OCI-LY7 (cell line): Measurements from ENCODE around the gene SART3. TPM values are rescaled to one million over a fixed set of nuclear protein-coding genes. Genes with fewer than 3 reads are reported as not detected.
A peak's percentile ranks its signal among the peaks of the same experiment; 100 is the strongest.

ENCODE experiments used
- BruUV-seq: library from RNA; stranded (reverse); fragments of 400-500 nt; replicated peaks from 2 replicates; lab custom pipeline; 2021; lab: Mats Ljungman, UMichigan
- CTCF ChIA-PET: fragments of 300-600 bp; sonication (Branson Sonifier 250); formaldehyde crosslinking; loops from one replicate; lab custom pipeline; 2022; ENCODE audit warnings: antibody characterized with exemption; ENCODE audit not compliant: unreplicated experiment; lab: Charles Lee
- POLR2A ChIA-PET: fragments of 300-600 bp; sonication (Branson Sonifier 250); formaldehyde crosslinking; loops from one replicate; lab custom pipeline; 2022; ENCODE audit warnings: antibody characterized with exemption; lab: Charles Lee
- DNase-seq: peaks from one replicate; pipeline ENCODE4 v3.0.0-alpha.2; 2015; ENCODE audit warnings: low spot score
- H2AFZ ChIP-seq: fragments of 200-600 bp; sonication (generic), shearing (Covaris generic); 2 replicates; pipeline ENCODE4 v1.6.1; 2014; ENCODE audit warnings: mild to moderate bottlenecking, antibody characterized with exemption, low read length, moderate library complexity
- H3K27ac ChIP-seq: fragments of 200-600 bp; sonication (generic); 2 replicates; pipeline ENCODE4 v1.5.1; 2014; ENCODE audit warnings: mixed run types, low read depth, mild to moderate bottlenecking, moderate library complexity, low read length, inconsistent platforms; ENCODE audit not compliant: poor library complexity, severe bottlenecking
- H3K36me3 ChIP-seq: fragments of 200-600 bp; sonication (generic); 2 replicates; pipeline ENCODE4 v1.6.1; 2014; ENCODE audit warnings: mild to moderate bottlenecking, antibody characterized with exemption, low read length, moderate library complexity, mixed read lengths; ENCODE audit not compliant: insufficient read depth
- H3K4me1 ChIP-seq: fragments of 200-600 bp; sonication (generic); 2 replicates; pipeline ENCODE4 v1.5.1; 2014; ENCODE audit warnings: mild to moderate bottlenecking, low read length; ENCODE audit not compliant: insufficient read depth, poor library complexity, severe bottlenecking
- H3K4me2 ChIP-seq: fragments of 200-600 bp; sonication (generic); 2 replicates; pipeline ENCODE4 v1.6.1; 2014; ENCODE audit warnings: mild to moderate bottlenecking, low read length
- H3K4me3 ChIP-seq: fragments of 200-600 bp; sonication (generic); 2 replicates; pipeline ENCODE4 v1.5.1; 2014; ENCODE audit warnings: mild to moderate bottlenecking, low read depth, low read length; ENCODE audit not compliant: poor library complexity, severe bottlenecking
- H3K79me2 ChIP-seq: fragments of 200-600 bp; sonication (generic); 2 replicates; pipeline ENCODE4 v1.6.1; 2016; ENCODE audit warnings: low read depth, mild to moderate bottlenecking, low read length, moderate library complexity, mixed read lengths; ENCODE audit not compliant: insufficient read depth
- H3K9me2 ChIP-seq: fragments of 200-600 bp; sonication (generic); 2 replicates; pipeline ENCODE4 v1.6.1; 2016; ENCODE audit warnings: mild to moderate bottlenecking, low read length, mixed read lengths; ENCODE audit not compliant: insufficient read depth
- H3K9me3 ChIP-seq: fragments of 200-600 bp; sonication (generic); 2 replicates; pipeline ENCODE4 v1.6.1; 2014; ENCODE audit warnings: mild to moderate bottlenecking, mixed run types, low read length, mixed read lengths
- H4K20me1 ChIP-seq: fragments of 200-600 bp; sonication (generic); 2 replicates; pipeline ENCODE4 v1.6.1; 2014; ENCODE audit warnings: mild to moderate bottlenecking, antibody characterized with exemption, low read length, moderate library complexity, mixed read lengths; ENCODE audit not compliant: insufficient read depth
- CTCF ChIP-seq: fragments of 200-600 bp; sonication (generic); conservative IDR thresholded peaks from 2 replicates; pipeline ENCODE4 v1.5.1; 2014; ENCODE audit warnings: mild to moderate bottlenecking, antibody characterized with exemption, low read length, moderate library complexity, mixed read lengths
- EZH2phosphoT487 ChIP-seq: fragments of 200-600 bp; sonication (generic); IDR thresholded peaks from 2 replicates; pipeline ENCODE4 v1.6.1; 2018; ENCODE audit warnings: low read depth, borderline replicate concordance, mild to moderate bottlenecking, mixed run types, antibody characterized with exemption, low read length, moderate library complexity, mixed read lengths
- intact Hi-C: fragments of 100-400 bp; cut with micrococcal nuclease; formaldehyde crosslinking; loops from one replicate; pipeline ENCODE4 v1.10.0; 2022; ENCODE audit not compliant: unreplicated experiment
- total RNA-seq, 2 experiments: library from RNA; depleted of rRNA in 1 of 2; stranded (reverse); fragments of >200 nt in 1 of 2; shearing (Covaris generic) in 1 of 2; gene quantifications; 2 replicates each; pipeline ENCODE4 v1.2.3, GENCODE V29; 2014 to 2022

The SART3 gene
- total RNA-seq, 2 experiments from 2014 or later = 143 to 211 TPM

GRCh38 chr12:108572166-108572790 is 11.3 kb upstream of the SART3 start:
- H3K9me2 ChIP-seq = no peaks in the 10 kb centered on the region
- H3K79me2 ChIP-seq = no peaks in the 10 kb centered on the region
- no peak overlapping the region; the same call in 1 of the 2 replicates for H2AFZ ChIP-seq
- H3K4me3 ChIP-seq = no peak overlapping the region
- TF ChIP-seq CTCF = no peak
- TF ChIP-seq EZH2phosphoT487 = no peak
- H4K20me1 ChIP-seq = no peaks in the 10 kb centered on the region
- ChIA-PET POLR2A (interaction anchor here (0.5 to 15.0 kb wide), 6 partner anchors 40 to 505 kb away, joined by 3 to 309 read pairs (median 4); partner anchors contain the start of gene SELPLG), CTCF (interaction anchor here (1.4 kb wide), 1 partner anchor 45 kb away, joined by 3 read pairs; no protein-coding TSS in a partner anchor)
- BruUV-seq = no TSS peak
- peak overlapping the region; percentile 63 for H3K4me2 ChIP-seq
- H3K27ac ChIP-seq = no peak overlapping the region
- peaks cover 70% of the 10 kb centered on the region for H3K4me1 ChIP-seq
- DNase-seq = peak; percentile 16
- no peaks in the 10 kb centered on the region for H3K9me3 ChIP-seq
- H3K36me3 ChIP-seq = peaks cover 24% of the 10 kb centered on the region
- intact Hi-C loops = no loop called here

- Histone ChIP-seq H3K4me3 (no peak overlapping the region), H3K27ac (no peak overlapping the region), H3K9me2 (no peaks in the 10 kb centered on the region), H2AFZ (no peak overlapping the region), H3K36me3 (peaks cover 29% of the 10 kb centered on the region), H4K20me1 (no peaks in the 10 kb centered on the region), H3K9me3 (no peaks in the 10 kb centered on the region), H3K4me2 (no peak overlapping the region), H3K4me1 (peaks cover 76% of the 10 kb centered on the region), H3K79me2 (no peaks in the 10 kb centered on the region)
- ChIA-PET POLR2A (interaction anchor here (2.9 to 15.0 kb wide), 2 partner anchors 46 to 63 kb away, joined by 12 to 309 read pairs; partner anchors contain the start of gene SELPLG), CTCF (interaction anchor here (2.3 kb wide), 1 partner anchor 46 kb away, joined by 13 read pairs; no protein-coding TSS in a partner anchor)
- intact Hi-C loops = no loop called here
- TF ChIP-seq EZH2phosphoT487 (no peak), CTCF (no peak)
- BruUV-seq = no TSS peak
- no peak for DNase-seq
These were observed 10.7 kb upstream of the SART3 start for GRCh38 chr12:108571609-108572165.
